GM18858 (cell line): ENCODE data around the gene RHBDD2.

Source experiments
- ATAC-seq: cut with Tn5 transposase; IDR thresholded peaks from one replicate; pipeline ENCODE4 v1.9.1; 2021; ENCODE audit not compliant: unreplicated experiment

The RHBDD2 gene

DNA sequence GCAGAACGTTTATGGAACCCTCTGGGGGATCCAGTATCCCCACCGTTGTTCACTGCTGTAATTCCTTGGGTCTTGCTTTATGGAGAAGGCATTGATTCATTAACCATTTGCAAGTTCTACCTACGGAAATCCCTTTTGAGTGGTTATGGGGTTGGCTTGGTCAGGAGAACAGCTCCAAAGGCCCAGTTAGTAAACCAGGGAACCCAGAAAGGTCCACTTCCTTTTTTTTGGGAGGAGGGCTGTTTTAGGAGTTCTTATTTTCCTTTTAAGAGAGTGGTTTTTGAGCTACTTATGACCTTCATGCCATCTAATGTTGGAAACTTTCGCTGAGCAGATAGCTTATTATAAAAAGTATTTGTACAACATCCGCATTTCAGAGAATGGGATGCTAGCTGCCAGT is 37.4 kb downstream of the RHBDD2 start:
- no peak for ATAC-seq

- no peak for ATAC-seq
Measured at GRCh38 chr7:75916685-75917634, 38.1 kb downstream of the RHBDD2 start.

- no peak for ATAC-seq
Measured at GRCh38 chr7:75920431-75921161, 41.8 kb downstream of the RHBDD2 start.

DNA sequence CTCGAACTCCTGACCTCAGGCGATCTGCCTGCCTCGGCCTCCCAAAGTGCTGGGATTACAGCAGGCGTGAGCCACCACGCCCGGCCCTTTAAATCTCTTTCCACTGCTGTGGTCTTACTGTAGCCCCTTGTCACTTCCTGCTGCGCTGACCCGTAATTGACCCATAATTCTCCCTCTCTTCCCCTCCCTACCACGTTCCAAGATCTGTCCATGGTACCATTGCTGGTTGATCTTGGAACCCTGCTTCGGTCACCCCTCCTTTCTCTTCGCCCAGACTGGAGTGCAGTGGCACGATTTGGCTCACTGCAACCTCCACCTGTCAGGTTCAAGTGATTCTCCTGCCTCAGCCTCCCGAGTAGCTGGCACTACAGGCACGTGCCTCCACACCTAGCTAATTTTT is 42.6 kb downstream of the RHBDD2 start:
- ATAC-seq, result no peak

DNA sequence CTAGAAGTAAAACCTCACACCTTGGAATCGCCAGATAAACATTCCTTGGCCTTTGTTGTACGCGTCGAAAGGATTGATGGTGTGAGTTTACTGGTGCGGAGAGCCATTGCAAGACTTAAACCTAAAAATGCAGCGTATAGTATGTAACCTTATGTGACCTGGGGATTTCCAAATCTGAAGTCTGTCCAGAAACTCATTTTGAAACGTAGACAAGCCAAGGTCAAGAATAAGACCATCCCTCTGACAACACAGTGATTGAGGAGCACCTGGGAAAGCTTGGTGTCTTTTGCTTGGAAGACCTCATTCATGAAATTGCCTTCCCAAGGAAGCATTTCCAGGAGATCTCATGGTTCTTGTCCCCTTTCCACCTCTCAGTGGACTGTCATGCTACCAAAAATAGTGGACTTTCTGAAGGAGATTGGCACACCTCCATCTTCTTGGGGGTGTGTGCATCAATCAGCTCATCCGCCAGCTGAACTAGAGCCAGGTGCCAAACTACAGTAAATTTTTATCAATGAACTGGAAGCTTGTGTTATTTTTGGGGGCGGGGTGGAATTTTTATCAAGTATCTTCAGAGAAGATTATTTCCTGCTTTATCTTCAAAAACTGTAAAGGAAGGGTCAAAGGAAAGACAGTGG is 44.3 kb downstream of the RHBDD2 start:
- no peak for ATAC-seq

- ATAC-seq, result no peak
Measured at GRCh38 chr7:75924256-75924655, 45.4 kb downstream of the RHBDD2 start.

- no peak for ATAC-seq
Measured at GRCh38 chr7:75924889-75925288, 46.1 kb downstream of the RHBDD2 start.

- ATAC-seq, result no peak
Measured at GRCh38 chr7:75925717-75926435, 47.0 kb downstream of the RHBDD2 start.

GRCh38 chr7:75928568-75928914 is 49.7 kb downstream of the RHBDD2 start:
- peak; percentile 83 for ATAC-seq

DNA sequence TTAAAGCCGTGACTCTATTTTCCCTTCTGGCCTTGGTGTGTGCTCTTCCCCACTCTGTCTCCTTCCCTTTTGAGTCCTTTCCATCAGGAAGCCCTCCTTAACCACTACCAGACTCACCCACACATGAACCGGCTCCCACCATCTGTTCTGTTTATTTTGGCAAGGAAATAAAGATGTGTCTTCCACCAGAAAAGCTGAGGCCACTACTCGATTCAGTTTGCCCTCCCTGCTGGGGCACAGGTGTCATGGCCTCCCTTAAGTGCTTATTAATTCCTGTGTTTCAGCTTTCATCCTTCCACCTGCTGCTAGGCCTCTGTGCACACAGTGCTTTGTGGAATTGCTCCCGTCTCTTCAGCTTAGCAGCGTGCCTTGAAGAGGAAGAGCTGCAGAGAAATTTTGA is 52.8 kb downstream of the RHBDD2 start:
- no peak for ATAC-seq

DNA sequence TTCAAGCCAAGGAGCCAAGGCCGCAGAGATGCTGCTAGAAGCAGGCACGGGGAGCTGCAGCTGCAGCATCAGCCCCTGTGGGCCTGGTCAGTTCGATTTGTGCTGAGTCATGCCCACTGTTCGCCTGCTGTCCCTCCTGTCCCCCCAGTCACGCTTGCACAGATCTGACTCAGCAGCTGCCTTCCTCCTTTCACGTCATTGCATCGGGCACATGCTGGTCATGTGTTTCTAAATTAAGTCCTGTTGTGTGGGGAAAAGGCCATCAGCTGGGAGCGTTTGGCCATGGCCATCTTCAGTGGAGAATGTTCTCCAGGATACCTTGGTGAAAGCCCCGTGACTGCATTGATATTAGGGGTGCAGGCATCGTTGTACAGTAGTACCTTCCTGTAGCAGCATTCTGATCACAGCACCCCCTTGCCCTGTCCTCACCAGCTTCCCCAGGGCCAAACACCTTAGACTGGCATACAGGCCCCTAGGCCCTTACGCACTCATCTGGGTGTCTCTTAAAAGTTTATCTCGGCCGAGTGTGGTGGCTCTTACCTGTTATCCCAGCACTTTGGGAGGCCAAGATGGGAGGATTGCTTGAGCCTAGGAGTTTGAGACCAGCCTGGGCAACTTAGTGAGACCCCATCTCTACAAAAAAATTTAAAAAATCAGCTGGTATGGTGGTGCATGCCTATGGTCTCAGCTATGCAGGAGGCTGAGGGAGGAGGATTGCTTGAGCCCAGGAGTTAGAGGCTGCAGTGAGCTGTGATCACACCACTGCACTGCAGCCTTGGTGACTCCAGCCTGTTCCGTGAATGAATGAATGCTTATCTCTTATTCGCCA is 59.3 kb downstream of the RHBDD2 start:
- ATAC-seq, result no peak
